GM12801 (cell line): ENCODE data around the gene KRTAP5-3.

ENCODE experiments used
- TF ChIP-seq, protein P1 (sequence below): IDR thresholded peaks from one replicate; pipeline ENCODE4 v1.5.1; 2011; ENCODE audit warnings: control low read depth; ENCODE audit not compliant: insufficient read length; ENCODE audit errors: extremely low read depth

The KRTAP5-3 gene

DNA sequence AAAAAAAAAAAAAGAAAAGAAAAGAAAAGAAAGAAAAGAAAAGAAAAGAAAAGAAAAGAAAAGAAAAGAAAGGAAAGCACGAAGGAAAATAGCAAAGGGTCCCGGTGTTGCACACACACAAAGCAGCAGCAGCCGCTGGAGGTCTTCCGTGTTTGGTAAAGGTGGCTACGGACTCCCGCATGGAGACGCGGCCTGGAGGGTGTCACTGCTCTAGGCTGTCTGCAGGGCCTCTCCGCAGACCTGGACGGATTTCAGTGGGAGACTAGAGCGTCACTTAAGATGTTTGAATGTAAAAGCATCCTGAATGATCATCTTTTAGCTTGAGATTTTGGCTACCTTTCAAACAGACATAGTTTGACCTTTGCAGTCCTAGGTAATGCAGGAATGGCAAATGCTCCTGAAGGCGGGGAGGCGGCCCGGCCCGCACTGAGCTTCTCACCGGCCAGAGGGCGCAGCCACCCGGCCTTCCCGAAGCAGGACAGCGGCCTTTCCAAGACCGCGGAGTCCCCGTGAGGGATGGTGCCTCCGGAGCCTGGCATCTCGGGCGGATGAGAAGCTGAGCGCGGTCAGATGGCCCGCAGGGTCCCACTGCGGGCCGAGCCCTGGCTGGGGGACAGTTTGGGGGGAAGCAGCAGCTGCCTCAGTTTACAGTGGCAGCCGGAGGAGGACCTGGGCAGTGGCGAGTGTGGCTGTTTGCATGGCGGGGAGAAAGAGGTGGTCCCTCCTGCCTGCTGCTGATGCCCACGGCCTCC lies 39.8 kb upstream of the KRTAP5-3 start:
- TF ChIP-seq, protein P1, sequence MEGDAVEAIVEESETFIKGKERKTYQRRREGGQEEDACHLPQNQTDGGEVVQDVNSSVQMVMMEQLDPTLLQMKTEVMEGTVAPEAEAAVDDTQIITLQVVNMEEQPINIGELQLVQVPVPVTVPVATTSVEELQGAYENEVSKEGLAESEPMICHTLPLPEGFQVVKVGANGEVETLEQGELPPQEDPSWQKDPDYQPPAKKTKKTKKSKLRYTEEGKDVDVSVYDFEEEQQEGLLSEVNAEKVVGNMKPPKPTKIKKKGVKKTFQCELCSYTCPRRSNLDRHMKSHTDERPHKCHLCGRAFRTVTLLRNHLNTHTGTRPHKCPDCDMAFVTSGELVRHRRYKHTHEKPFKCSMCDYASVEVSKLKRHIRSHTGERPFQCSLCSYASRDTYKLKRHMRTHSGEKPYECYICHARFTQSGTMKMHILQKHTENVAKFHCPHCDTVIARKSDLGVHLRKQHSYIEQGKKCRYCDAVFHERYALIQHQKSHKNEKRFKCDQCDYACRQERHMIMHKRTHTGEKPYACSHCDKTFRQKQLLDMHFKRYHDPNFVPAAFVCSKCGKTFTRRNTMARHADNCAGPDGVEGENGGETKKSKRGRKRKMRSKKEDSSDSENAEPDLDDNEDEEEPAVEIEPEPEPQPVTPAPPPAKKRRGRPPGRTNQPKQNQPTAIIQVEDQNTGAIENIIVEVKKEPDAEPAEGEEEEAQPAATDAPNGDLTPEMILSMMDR, result no peak

- TF ChIP-seq, protein P1, result no peak
Observed at GRCh38 chr11:1645357-1645821, 37.1 kb upstream of the KRTAP5-3 start.

DNA sequence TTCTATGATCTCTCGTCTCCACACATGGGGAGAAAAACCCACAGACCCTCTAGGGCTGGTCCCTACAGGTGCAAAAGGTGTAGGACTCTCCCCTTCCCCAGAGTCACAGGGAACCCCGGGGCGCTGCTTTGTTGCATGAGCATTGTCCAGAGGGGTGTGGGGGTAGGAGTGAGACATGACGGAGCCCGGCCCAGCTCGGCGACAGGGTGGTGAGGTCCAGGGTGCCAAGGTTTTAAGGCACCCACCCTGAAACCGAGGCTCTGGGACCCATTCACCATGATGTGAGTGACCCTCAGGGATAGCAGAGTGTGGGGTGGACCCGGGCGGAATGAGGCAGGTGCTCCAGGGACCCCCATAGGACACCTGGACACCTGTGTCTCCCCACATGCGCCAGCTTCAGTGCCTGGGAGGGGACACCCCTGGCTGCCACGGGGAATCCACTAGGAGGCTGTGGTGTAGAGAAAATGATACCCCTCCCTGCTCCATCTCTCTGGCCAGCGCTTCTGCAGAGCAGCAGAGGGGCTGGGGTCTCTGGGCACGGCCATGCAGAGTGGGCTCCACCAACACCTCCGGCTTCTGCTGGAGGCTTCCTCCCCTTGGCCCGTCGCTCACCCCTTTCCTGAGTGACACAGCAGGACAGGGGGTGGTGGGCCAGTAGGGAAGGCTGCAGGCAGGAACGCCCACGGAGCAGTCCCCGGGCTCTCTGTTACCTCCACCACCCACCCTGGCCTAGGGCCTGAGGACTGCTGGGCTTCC lies 36.5 kb upstream of the KRTAP5-3 start:
- TF ChIP-seq, protein P1, result no peak

- TF ChIP-seq, protein P1, result no peak
Observed at GRCh38 chr11:1643146-1643690, 35.0 kb upstream of the KRTAP5-3 start.

- TF ChIP-seq, protein P1, result no peak
Observed at GRCh38 chr11:1642288-1643145, 34.3 kb upstream of the KRTAP5-3 start.

- TF ChIP-seq, protein P1, result no peak
Observed at GRCh38 chr11:1641096-1641495, 32.8 kb upstream of the KRTAP5-3 start.
